Astrocyte (in vitro differentiated cells and primary cell): Measurements from ENCODE around the gene FER. TPM values are rescaled to one million over a fixed set of nuclear protein-coding genes. Genes with fewer than 3 reads are reported as not detected.
"Not testable (repeated sequence)": the region's sequence is repeated elsewhere in the genome, so short reads cannot be mapped to it uniquely, and the experiment has no call there.

ENCODE experiments used
- DNase-seq: peaks from one replicate; pipeline ENCODE4 v3.0.0-alpha.2; 2010; ENCODE audit warnings: low read depth
- FAIRE-seq: peaks from 2 replicates; lab custom pipeline; 2011; peaks lifted over from hg19 to GRCh38; lab: Jason Lieb, UNC
- H2AFZ ChIP-seq: 2 replicates; pipeline ENCODE4 v1.6.0; 2012; ENCODE audit warnings: low read depth, low read length, inconsistent platforms
- H3K27ac ChIP-seq: 2 replicates; pipeline ENCODE4 v1.5.1; 2011; ENCODE audit warnings: low read depth, low read length, inconsistent platforms
- H3K27me3 ChIP-seq: 2 replicates; pipeline ENCODE4 v1.6.0; 2011; ENCODE audit warnings: low read length, inconsistent platforms; ENCODE audit not compliant: insufficient read depth
- H3K36me3 ChIP-seq: 2 replicates; pipeline ENCODE4 v1.5.1; 2011; ENCODE audit warnings: low read length, inconsistent platforms; ENCODE audit not compliant: insufficient read depth
- H3K4me1 ChIP-seq: 2 replicates; pipeline ENCODE4 v1.5.1; 2011; ENCODE audit warnings: low read length, inconsistent platforms; ENCODE audit not compliant: insufficient read depth
- H3K4me2 ChIP-seq: 2 replicates; pipeline ENCODE4 v1.6.0; 2012; ENCODE audit warnings: low read length, inconsistent platforms
- H3K4me3 ChIP-seq: 2 replicates; pipeline ENCODE4 v1.5.1; 2011; ENCODE audit warnings: low read depth, mild to moderate bottlenecking, low read length, inconsistent platforms; ENCODE audit not compliant: insufficient read depth
- H3K79me2 ChIP-seq: 2 replicates; pipeline ENCODE4 v1.6.0; 2012; ENCODE audit warnings: mild to moderate bottlenecking, low read length, inconsistent platforms; ENCODE audit not compliant: insufficient read depth
- H3K9ac ChIP-seq: 2 replicates; pipeline ENCODE4 v1.6.0; 2012; ENCODE audit warnings: mild to moderate bottlenecking, low read length, inconsistent platforms
- H3K9me3 ChIP-seq: 2 replicates; pipeline ENCODE4 v1.5.1; 2012; ENCODE audit warnings: low read depth, mild to moderate bottlenecking, low read length, inconsistent platforms; ENCODE audit not compliant: insufficient read depth
- H4K20me1 ChIP-seq: 2 replicates; pipeline ENCODE4 v1.6.0; 2012; ENCODE audit warnings: low read length, inconsistent platforms; ENCODE audit not compliant: insufficient read depth
- H3K27ac Mint-ChIP-seq: one replicate; pipeline ENCODE4 v1.8.0; 2021; ENCODE audit warnings: mild to moderate bottlenecking, mixed read lengths; ENCODE audit not compliant: unreplicated experiment
- H3K27me3 Mint-ChIP-seq: one replicate; pipeline ENCODE4 v1.8.0; 2021; ENCODE audit warnings: low read depth, mixed read lengths; ENCODE audit not compliant: unreplicated experiment
- H3K36me3 Mint-ChIP-seq: one replicate; pipeline ENCODE4 v1.8.0; 2021; ENCODE audit warnings: low read depth, mixed read lengths; ENCODE audit not compliant: unreplicated experiment
- H3K4me1 Mint-ChIP-seq: one replicate; pipeline ENCODE4 v1.8.0; 2021; ENCODE audit warnings: low read depth, mixed read lengths; ENCODE audit not compliant: unreplicated experiment
- H3K4me3 Mint-ChIP-seq: one replicate; pipeline ENCODE4 v1.8.0; 2021; ENCODE audit warnings: mild to moderate bottlenecking, moderate library complexity, mixed read lengths; ENCODE audit not compliant: unreplicated experiment
- H3K9me3 Mint-ChIP-seq: one replicate; pipeline ENCODE4 v1.8.0; 2021; ENCODE audit warnings: mild to moderate bottlenecking, mixed read lengths; ENCODE audit not compliant: unreplicated experiment
- EZH2 ChIP-seq: IDR thresholded peaks from 2 replicates; pipeline ENCODE4 v1.6.1; 2012; ENCODE audit warnings: mild to moderate bottlenecking, low read length, inconsistent platforms; ENCODE audit not compliant: insufficient read depth
- total RNA-seq: library from RNA; stranded (reverse); gene quantifications from 2 replicates; pipeline ENCODE4 v1.2.1, GENCODE V29; 2021
- TF ChIP-seq, protein P1 (sequence below): IDR thresholded peaks from 2 replicates; pipeline ENCODE4 v1.5.1; 2011; ENCODE audit warnings: low read depth, mild to moderate bottlenecking, inconsistent platforms, low read length, moderate library complexity; ENCODE audit not compliant: insufficient read depth

The FER gene
- total RNA-seq, 1 donor from 2014 or later, result 21.6 TPM

DNA sequence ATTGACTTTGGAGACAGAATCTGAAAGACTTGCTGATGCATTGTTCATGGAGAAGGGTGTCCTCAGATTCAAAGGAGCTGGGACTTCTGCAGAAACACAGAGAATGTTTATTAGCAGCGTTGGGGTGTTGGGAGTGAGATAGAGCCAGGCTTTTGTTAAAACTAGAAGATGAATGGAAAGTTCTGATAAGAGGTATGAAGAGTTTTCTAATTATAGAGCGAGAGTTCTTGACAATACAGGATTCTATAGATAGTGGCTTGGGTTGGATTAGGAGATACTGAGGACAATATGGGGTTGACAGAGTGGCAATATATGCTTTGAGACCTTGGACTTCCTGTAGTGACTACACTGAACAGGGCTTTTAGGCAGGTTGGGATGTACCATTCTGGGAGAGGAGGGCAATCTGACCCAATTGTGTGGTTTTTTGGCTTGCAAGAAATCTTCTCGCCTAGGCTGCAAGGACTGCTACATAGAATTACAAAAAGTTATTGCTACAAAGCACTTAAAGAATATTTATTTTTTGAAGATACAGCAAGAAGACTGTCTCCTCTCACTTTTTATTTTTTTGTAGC, 83.1 kb downstream of the FER start:
- Mint-ChIP-seq H3K9me3 (peaks cover 2% of the 10 kb centered on the region), H3K4me3 (no peak overlapping the region), H3K27ac (no peak overlapping the region), H3K27me3 (no peaks in the 10 kb centered on the region), H3K4me1 (no peaks in the 10 kb centered on the region), H3K36me3 (peaks cover 4% of the 10 kb centered on the region)
- DNase-seq, result no peak
- Histone ChIP-seq H3K4me2 (no peak overlapping the region), H3K79me2 (no peaks in the 10 kb centered on the region), H4K20me1 (no peaks in the 10 kb centered on the region), H3K4me1 (no peaks in the 10 kb centered on the region), H3K36me3 (no peaks in the 10 kb centered on the region), H3K4me3 (no peak overlapping the region), H3K27ac (no peak overlapping the region), H3K27me3 (no peaks in the 10 kb centered on the region), H3K9ac (no peak overlapping the region), H3K9me3 (no peaks in the 10 kb centered on the region), H2AFZ (no peak overlapping the region)
- FAIRE-seq, result no peak
- TF ChIP-seq, protein P1, sequence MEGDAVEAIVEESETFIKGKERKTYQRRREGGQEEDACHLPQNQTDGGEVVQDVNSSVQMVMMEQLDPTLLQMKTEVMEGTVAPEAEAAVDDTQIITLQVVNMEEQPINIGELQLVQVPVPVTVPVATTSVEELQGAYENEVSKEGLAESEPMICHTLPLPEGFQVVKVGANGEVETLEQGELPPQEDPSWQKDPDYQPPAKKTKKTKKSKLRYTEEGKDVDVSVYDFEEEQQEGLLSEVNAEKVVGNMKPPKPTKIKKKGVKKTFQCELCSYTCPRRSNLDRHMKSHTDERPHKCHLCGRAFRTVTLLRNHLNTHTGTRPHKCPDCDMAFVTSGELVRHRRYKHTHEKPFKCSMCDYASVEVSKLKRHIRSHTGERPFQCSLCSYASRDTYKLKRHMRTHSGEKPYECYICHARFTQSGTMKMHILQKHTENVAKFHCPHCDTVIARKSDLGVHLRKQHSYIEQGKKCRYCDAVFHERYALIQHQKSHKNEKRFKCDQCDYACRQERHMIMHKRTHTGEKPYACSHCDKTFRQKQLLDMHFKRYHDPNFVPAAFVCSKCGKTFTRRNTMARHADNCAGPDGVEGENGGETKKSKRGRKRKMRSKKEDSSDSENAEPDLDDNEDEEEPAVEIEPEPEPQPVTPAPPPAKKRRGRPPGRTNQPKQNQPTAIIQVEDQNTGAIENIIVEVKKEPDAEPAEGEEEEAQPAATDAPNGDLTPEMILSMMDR, result no peak
- TF ChIP-seq EZH2, result no peak

DNA sequence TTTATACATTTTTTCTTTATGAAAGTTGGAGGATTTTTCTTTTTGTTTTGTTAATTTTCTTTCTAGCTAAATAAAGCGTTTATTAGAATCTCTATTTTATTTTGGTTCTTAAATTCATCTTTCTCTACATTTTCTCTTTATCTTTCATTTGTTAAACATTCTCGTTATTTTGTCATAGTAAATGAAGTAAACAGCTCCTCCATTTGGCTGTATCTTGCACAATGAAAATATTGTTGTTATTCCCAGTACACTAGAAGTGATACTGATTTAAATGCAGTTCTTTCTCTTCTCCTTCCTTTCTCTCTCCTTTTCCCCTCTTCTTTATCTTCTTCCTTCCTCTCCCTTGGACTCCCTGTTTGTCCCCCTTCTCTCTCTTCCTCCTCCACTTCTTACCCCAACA, 88.8 kb downstream of the FER start:
- Mint-ChIP-seq H3K4me1 (no peaks in the 10 kb centered on the region), H3K27me3 (no peaks in the 10 kb centered on the region), H3K9me3 (no peaks in the 10 kb centered on the region), H3K4me3 (no peak overlapping the region), H3K27ac (no peak overlapping the region), H3K36me3 (no peaks in the 10 kb centered on the region)
- no peaks in the 10 kb centered on the region for H3K4me1 ChIP-seq
- no peaks in the 10 kb centered on the region for H4K20me1 ChIP-seq
- DNase-seq (no peak), FAIRE-seq (no peak)
- H3K27me3 ChIP-seq, result no peaks in the 10 kb centered on the region
- H3K36me3 ChIP-seq, result no peaks in the 10 kb centered on the region
- TF ChIP-seq, protein P1, result no peak
- TF ChIP-seq EZH2, result no peak
- no peak overlapping the region for H2AFZ ChIP-seq
- H3K9me3 ChIP-seq, result no peaks in the 10 kb centered on the region
- no peak overlapping the region for H3K4me3 ChIP-seq
- H3K4me2 ChIP-seq, result no peak overlapping the region
- H3K9ac ChIP-seq, result no peak overlapping the region
- no peaks in the 10 kb centered on the region for H3K79me2 ChIP-seq
- no peak overlapping the region for H3K27ac ChIP-seq

DNA sequence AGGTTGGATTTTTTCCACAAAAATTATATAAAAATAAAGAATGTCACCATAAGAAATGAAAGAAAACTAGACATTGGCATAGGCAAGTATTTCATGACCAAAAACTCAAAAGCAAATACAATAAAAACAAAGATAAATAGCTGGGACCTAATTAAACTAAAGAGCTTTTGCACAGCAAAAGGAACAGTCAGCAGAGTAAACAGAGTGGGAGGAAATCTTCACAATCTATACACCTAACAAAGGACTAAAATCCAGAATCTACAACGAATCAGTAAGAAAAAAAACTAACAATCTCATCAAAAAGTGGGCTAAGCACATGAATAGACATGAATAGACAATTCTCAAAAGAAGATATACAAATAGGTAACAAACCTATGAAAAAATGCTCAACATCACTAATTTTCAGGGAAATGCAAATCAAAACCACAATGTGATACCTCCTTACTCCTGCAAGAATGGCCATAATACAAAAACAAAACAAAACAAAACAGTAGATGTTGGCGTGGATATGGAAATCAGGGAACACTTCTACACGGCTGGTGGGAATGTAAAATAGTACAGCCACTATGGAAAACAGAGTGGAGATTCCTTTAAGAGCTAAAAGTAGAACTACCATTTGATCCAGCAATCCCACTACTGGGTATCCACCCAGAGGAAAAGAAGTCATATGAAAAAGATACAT, 94.7 kb downstream of the FER start:
- H3K4me3 Mint-ChIP-seq, H3K27me3 Mint-ChIP-seq, H3K27ac ChIP-seq, H3K27me3 ChIP-seq, H3K9ac ChIP-seq, H3K36me3 Mint-ChIP-seq, H3K79me2 ChIP-seq, H3K4me1 ChIP-seq, H3K4me1 Mint-ChIP-seq, H3K9me3 Mint-ChIP-seq, H3K4me2 ChIP-seq, FAIRE-seq, H3K4me3 ChIP-seq, DNase-seq, H3K9me3 ChIP-seq, H4K20me1 ChIP-seq, H3K36me3 ChIP-seq, H2AFZ ChIP-seq, H3K27ac Mint-ChIP-seq: not testable (repeated sequence)

DNA sequence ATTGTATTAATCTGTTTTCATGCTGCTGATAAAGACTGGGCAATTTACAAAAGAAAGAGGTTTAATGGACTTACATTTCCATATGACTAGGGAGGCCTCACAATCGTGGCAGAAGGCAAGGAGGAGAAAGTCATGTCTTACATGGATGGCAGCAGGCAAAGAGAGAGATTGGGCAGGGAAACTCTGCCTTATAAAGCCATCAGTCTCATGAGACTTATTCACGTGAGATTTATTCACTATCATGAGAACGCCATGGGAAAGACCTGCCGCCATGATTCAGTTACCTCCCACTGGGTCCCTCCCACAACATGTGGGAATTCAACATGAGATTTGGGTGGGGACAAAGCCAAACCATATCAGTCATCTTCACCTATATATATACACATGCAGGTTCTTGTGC, 103.4 kb downstream of the FER start:
- H3K9ac ChIP-seq, H3K4me3 ChIP-seq, H3K27me3 ChIP-seq, DNase-seq, H3K27ac ChIP-seq, H2AFZ ChIP-seq, H3K27ac Mint-ChIP-seq, H3K36me3 ChIP-seq, H3K9me3 ChIP-seq, H3K4me3 Mint-ChIP-seq, H4K20me1 ChIP-seq, H3K27me3 Mint-ChIP-seq, H3K36me3 Mint-ChIP-seq, H3K9me3 Mint-ChIP-seq, H3K4me1 ChIP-seq, H3K79me2 ChIP-seq, FAIRE-seq, H3K4me2 ChIP-seq, H3K4me1 Mint-ChIP-seq: not testable (repeated sequence)
